GM12878 (cell line): ENCODE results near the gene ABCC11. TPM values are rescaled to one million over a fixed set of nuclear protein-coding genes. Genes with fewer than 3 reads are reported as not detected.

ENCODE experiments used
- ATAC-seq: fragments of 200-7000 bp; cut with Tn5 transposase; 3 replicates; pipeline ENCODE4 v1.9.1; 2020; ENCODE audit warnings: mild to moderate bottlenecking, moderate library complexity
- BruUV-seq: library from RNA; stranded (reverse); fragments of 400-500 nt; replicated peaks from 2 replicates; lab custom pipeline; 2021; lab: Mats Ljungman, UMichigan
- CTCF ChIA-PET: fragments of 300-600 bp; sonication (Branson Sonifier 250); formaldehyde crosslinking; extraction: SDS; loops from one replicate; lab custom pipeline; 2021; ENCODE audit warnings: inconsistent platforms; lab: Yijun Ruan, JAX
- POLR2A ChIA-PET: fragments of 350-600 bp; formaldehyde crosslinking; extraction: SDS; loops from one replicate; lab custom pipeline; 2021; ENCODE audit warnings: inconsistent platforms; lab: Charles Lee
- RAD21 ChIA-PET: fragments of 300-600 bp; sonication (Branson Sonifier 250); formaldehyde crosslinking; loops from one replicate; lab custom pipeline; 2023; ENCODE audit warnings: antibody characterized with exemption; ENCODE audit not compliant: unreplicated experiment; lab: Charles Lee
- SMC1A ChIA-PET: fragments of 300-600 bp; sonication (Branson Sonifier 250); formaldehyde crosslinking; loops from one replicate; lab custom pipeline; 2023; ENCODE audit not compliant: unreplicated experiment, uncharacterized antibody; lab: Charles Lee
- DNase-seq: peaks from one replicate; pipeline ENCODE4 v3.0.0-alpha.2; 2011; ENCODE audit warnings: low read depth, low spot score
- FAIRE-seq: peaks from 3 replicates; lab custom pipeline; 2011; peaks lifted over from hg19 to GRCh38; lab: Jason Lieb, UNC
- H2AFZ ChIP-seq: 2 replicates; pipeline ENCODE4 v1.6.0; 2011; ENCODE audit warnings: low read depth, low read length, control low read depth; ENCODE audit not compliant: control insufficient read depth
- H3K27ac ChIP-seq: 2 replicates; pipeline ENCODE4 v1.5.1; 2011; ENCODE audit warnings: control low read depth; ENCODE audit not compliant: control insufficient read depth, insufficient read depth
- H3K27me3 ChIP-seq, 2 experiments: replicated peaks in 1 of 2; 2 replicates each; pipeline versions ENCODE4 v1.6.0 to v1.6.1; 2011; ENCODE audit warnings: low read length in 1 of 2; ENCODE audit not compliant: control insufficient read depth in 2 of 2, insufficient read depth in 2 of 2
- H3K36me3 ChIP-seq, 2 experiments: 2 replicates each; pipeline ENCODE4 v1.5.1; 2011; ENCODE audit warnings: low read length in 1 of 2; ENCODE audit not compliant: control insufficient read depth in 2 of 2, insufficient read depth in 2 of 2
- H3K4me1 ChIP-seq: 2 replicates; pipeline ENCODE4 v1.6.1; 2011; ENCODE audit warnings: mild to moderate bottlenecking, low read length, moderate library complexity, mixed read lengths; ENCODE audit not compliant: control insufficient read depth, insufficient read depth
- H3K4me2 ChIP-seq: 2 replicates; pipeline ENCODE4 v1.6.0; 2011; ENCODE audit warnings: control low read depth; ENCODE audit not compliant: control insufficient read depth, insufficient read depth
- H3K4me3 ChIP-seq: fragments of 200-600 bp; sonication (generic); 2 replicates; pipeline ENCODE4 v1.5.1; 2016
- H3K79me2 ChIP-seq: 2 replicates; pipeline ENCODE4 v1.6.0; 2011; ENCODE audit warnings: low read length; ENCODE audit not compliant: control insufficient read depth, insufficient read depth
- H3K9ac ChIP-seq: 2 replicates; pipeline ENCODE4 v1.8.0; 2011; ENCODE audit warnings: low read length, control low read depth, mixed read lengths; ENCODE audit not compliant: control insufficient read depth, insufficient read depth
- H3K9me3 ChIP-seq: replicated peaks from 3 replicates; pipeline ENCODE4 v1.5.1; 2011; ENCODE audit warnings: mild to moderate bottlenecking, low read length; ENCODE audit not compliant: control insufficient read depth, insufficient read depth
- H4K20me1 ChIP-seq: 2 replicates; pipeline ENCODE4 v1.6.0; 2011; ENCODE audit not compliant: control insufficient read depth, insufficient read depth
- EZH2 ChIP-seq: IDR thresholded peaks from 2 replicates; pipeline ENCODE4 v1.6.1; 2012; ENCODE audit warnings: low read depth, mild to moderate bottlenecking, control low read depth, inconsistent platforms, low read length, borderline replicate concordance; ENCODE audit not compliant: control insufficient read depth
- IRF4 ChIP-seq: IDR thresholded peaks from 2 replicates; pipeline ENCODE4 v1.6.1; 2011; ENCODE audit warnings: low read depth, low read length
- PAX5 ChIP-seq: IDR thresholded peaks from 2 replicates; pipeline ENCODE4 v1.6.1; 2011; ENCODE audit warnings: low read depth, low read length, borderline replicate concordance
- SMAD1 ChIP-seq: fragments of 450-650 bp; IDR thresholded peaks from 2 replicates; pipeline ENCODE4 v1.6.1; 2018; ENCODE audit warnings: mild to moderate bottlenecking, low read depth; ENCODE audit not compliant: partially characterized antibody
- SMARCA5 ChIP-seq: fragments of 450-650 bp; IDR thresholded peaks from 2 replicates; pipeline ENCODE4 v1.6.1; 2017; ENCODE audit warnings: mild to moderate bottlenecking
- SMC3 ChIP-seq: IDR thresholded peaks from 2 replicates; pipeline ENCODE4 v1.6.1; 2011; ENCODE audit warnings: low read length, improper control_type of control experiment, borderline replicate concordance
- WGBS: methylation state at CpG from one replicate; pipeline ENCODE4 v1.1.6; 2016; ENCODE audit warnings: low lambda C conversion rate; ENCODE audit not compliant: insufficient replicate concordance, insufficient coverage; ENCODE audit errors: missing lambda C conversion rate; 5-methylcytosine and 5-hydroxymethylcytosine counted together
- in situ Hi-C: fragments of 300-500 bp; cut with MboI; formaldehyde crosslinking; loops from 9 replicates; pipeline ENCODE4 v1.14.3; 2018; ENCODE audit warnings: mixed read lengths
- intact Hi-C: fragments of 100-400 bp; cut with micrococcal nuclease; formaldehyde crosslinking; loops from one replicate; pipeline ENCODE4 v1.14.2; 2022; ENCODE audit not compliant: unreplicated experiment
- polyA plus RNA-seq, 11 experiments: library from polyadenylated mRNA; depleted of rRNA in 4 of 11; unstranded in 6 of 11; stranded (reverse) in 5 of 11; fragments of >200 nt; fragmentation: Nextera tagmentation in 4 of 11; fragmentation: Illumina TruSeq in 1 of 11; extraction: Ambion mirVana in 4 of 11; extraction: Trizol in 1 of 11; gene quantifications; 1 replicate in 1 of 11; 2 replicates in 10 of 11; pipeline versions ENCODE4 v1.2.1 to v1.2.3, GENCODE V29; 2011 to 2016; ENCODE audit warnings: inconsistent platforms in 2 of 11, missing spikeins in 2 of 11, low read depth in 1 of 11
- total RNA-seq, 4 experiments: library from RNA; depleted of rRNA in 3 of 4; stranded (reverse); fragments of >200 nt in 3 of 4; fragmentation: Illumina TruSeq in 1 of 4; extraction: Trizol in 1 of 4; gene quantifications; 2 replicates each; pipeline versions ENCODE4 v1.2.1 to v1.2.3, GENCODE V29; 2013 to 2021
- TF ChIP-seq, protein P1 (sequence below): fragments of 450-650 bp; conservative IDR thresholded peaks from 2 replicates; pipeline ENCODE4 v1.6.1; 2017; ENCODE audit warnings: mild to moderate bottlenecking, moderate library complexity

Gene ABCC11
- total and polyA plus RNA-seq, 10 of the 15 experiments (the other 5 are each of a cell fraction or from before 2014, with no cell fraction given), result 0.04 to 0.20 (median 0.10) TPM; not detected in 6

DNA sequence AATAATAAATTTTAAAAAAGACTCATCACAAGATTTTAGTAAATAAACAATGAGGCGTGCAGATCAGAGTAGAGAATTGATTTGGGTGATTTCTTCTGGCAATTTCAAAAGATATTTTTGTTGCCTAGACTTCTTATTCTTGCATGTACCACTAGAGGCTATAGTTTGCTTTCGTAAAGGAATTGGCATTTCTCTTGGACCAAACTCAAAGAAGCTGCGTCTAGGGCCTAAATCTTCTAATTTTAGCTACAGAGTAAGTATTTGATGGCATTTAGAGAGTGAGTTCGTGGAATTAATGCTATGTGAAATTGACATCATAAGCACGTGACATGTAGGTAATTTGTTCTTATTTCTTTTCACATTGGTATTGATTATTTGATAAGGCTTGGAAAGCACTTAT is 24.4 kb upstream of the ABCC11 start:
- no peaks in the 10 kb centered on the region for H3K9me3 ChIP-seq
- H3K4me2 ChIP-seq, result no peak overlapping the region
- no peak overlapping the region for H3K4me3 ChIP-seq
- H3K36me3 ChIP-seq, result peaks cover 4 to 12% of the 10 kb centered on the region in 2 experiments
- in situ Hi-C loops, result no loop called here
- H4K20me1 ChIP-seq, result no peaks in the 10 kb centered on the region
- intact Hi-C loops, result no loop called here
- no peak for ATAC-seq
- ChIA-PET CTCF (interaction anchor here (1.0 to 1.2 kb wide), 2 partner anchors 38 to 352 kb away, joined by 3 to 5 read pairs; no protein-coding TSS in a partner anchor), RAD21 (interaction anchor here (1.2 kb wide), 1 partner anchor 352 kb away, joined by 3 read pairs; no protein-coding TSS in a partner anchor), POLR2A (no interaction called here), SMC1A (interaction anchor here (0.9 kb wide), 1 partner anchor 359 kb away, joined by 3 read pairs; no protein-coding TSS in a partner anchor)
- no peaks in the 10 kb centered on the region for H3K27me3 ChIP-seq
- H3K79me2 ChIP-seq, result no peaks in the 10 kb centered on the region
- no peak overlapping the region for H2AFZ ChIP-seq
- FAIRE-seq, result no peak
- H3K9ac ChIP-seq, result no peak overlapping the region
- TF ChIP-seq, protein P1, sequence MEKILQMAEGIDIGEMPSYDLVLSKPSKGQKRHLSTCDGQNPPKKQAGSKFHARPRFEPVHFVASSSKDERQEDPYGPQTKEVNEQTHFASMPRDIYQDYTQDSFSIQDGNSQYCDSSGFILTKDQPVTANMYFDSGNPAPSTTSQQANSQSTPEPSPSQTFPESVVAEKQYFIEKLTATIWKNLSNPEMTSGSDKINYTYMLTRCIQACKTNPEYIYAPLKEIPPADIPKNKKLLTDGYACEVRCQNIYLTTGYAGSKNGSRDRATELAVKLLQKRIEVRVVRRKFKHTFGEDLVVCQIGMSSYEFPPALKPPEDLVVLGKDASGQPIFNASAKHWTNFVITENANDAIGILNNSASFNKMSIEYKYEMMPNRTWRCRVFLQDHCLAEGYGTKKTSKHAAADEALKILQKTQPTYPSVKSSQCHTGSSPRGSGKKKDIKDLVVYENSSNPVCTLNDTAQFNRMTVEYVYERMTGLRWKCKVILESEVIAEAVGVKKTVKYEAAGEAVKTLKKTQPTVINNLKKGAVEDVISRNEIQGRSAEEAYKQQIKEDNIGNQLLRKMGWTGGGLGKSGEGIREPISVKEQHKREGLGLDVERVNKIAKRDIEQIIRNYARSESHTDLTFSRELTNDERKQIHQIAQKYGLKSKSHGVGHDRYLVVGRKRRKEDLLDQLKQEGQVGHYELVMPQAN, result no peak
- TF ChIP-seq SMAD1, result no peak
- no peak for TF ChIP-seq EZH2
- no peak for TF ChIP-seq SMARCA5
- no peak for TF ChIP-seq IRF4
- TF ChIP-seq SMC3, result no peak
- no peak for TF ChIP-seq PAX5
- BruUV-seq, result no TSS peak
- no peak overlapping the region for H3K27ac ChIP-seq
- WGBS, result 97% methylated on average over 5 of the region's 5 CpGs
- no peak for DNase-seq
- no peaks in the 10 kb centered on the region for H3K4me1 ChIP-seq
